ENCODE data around the gene OLIG2.

GRCh38 chr21:33053951-33054350 is 28.2 kb downstream of the OLIG2 start:
- TF ChIP-seq CTCF (IDR thresholded peaks at IDR 0.05) (no peak), EP300 (IDR thresholded peaks at IDR 0.05) (no peak)
